Peyer's patch (tissue), 4 donors: ENCODE results near the gene ODC1.

ENCODE experiments used
- CTCF ChIP-seq, 6 experiments: fragments of 450-650 bp in 4 of 6; fragments of 200-600 bp in 2 of 6; sonication (generic) in 1 of 6; IDR thresholded peaks; one replicate each; pipeline ENCODE4 v1.5.1; 2017 to 2019; ENCODE audit warnings: antibody characterized with exemption in 6 of 6, mild to moderate bottlenecking in 3 of 6, moderate library complexity in 1 of 6
- POLR2A ChIP-seq, 2 donors: fragments of 450-650 bp; IDR thresholded peaks; one replicate each; pipeline ENCODE4 v1.5.1; 2017; ENCODE audit warnings: antibody characterized with exemption in 2 of 2, mild to moderate bottlenecking in 2 of 2, moderate library complexity in 2 of 2

GRCh38 chr2:10441948-10442347 lies 6.2 kb downstream of the ODC1 start:
- TF ChIP-seq CTCF (IDR thresholded peaks at IDR 0.05) (no peak), POLR2A (IDR thresholded peaks at IDR 0.05) (no peak)
